Epithelial cell of proximal tubule (primary cell): ENCODE measurements around the gene SERTAD1. TPM values are rescaled to one million over a fixed set of nuclear protein-coding genes. Genes with fewer than 3 reads are reported as not detected.

Experiments
- DNase-seq: peaks from one replicate; pipeline ENCODE4 v3.0.0-alpha.2; 2011; ENCODE audit warnings: low read depth
- H3K4me3 ChIP-seq: 2 replicates; pipeline ENCODE4 v1.5.1; 2011; ENCODE audit warnings: low read depth, mild to moderate bottlenecking, low read length
- CTCF ChIP-seq: conservative IDR thresholded peaks from 2 replicates; pipeline ENCODE4 v1.5.1; 2012; ENCODE audit warnings: low read depth, mild to moderate bottlenecking, low read length
- total RNA-seq: library from RNA; depleted of rRNA; stranded (reverse); fragments of >200 nt; gene quantifications from 2 replicates; pipeline ENCODE4 v1.2.3, GENCODE V29; 2015

The SERTAD1 gene
- total RNA-seq, 1 donor from 2014 or later, result 14.2 TPM

GRCh38 chr19:40381321-40381720 is 44.5 kb downstream of the SERTAD1 start:
- no peak for DNase-seq
- TF ChIP-seq CTCF, result no peak
- H3K4me3 ChIP-seq, result no peak overlapping the region

- TF ChIP-seq CTCF, result no peak
- no peak overlapping the region for H3K4me3 ChIP-seq
- DNase-seq, result no peak
These were observed 45.4 kb downstream of the SERTAD1 start for GRCh38 chr19:40380199-40381037.

GRCh38 chr19:40379446-40380198 is 46.2 kb downstream of the SERTAD1 start:
- DNase-seq, result no peak
- H3K4me3 ChIP-seq, result no peak overlapping the region
- no peak for TF ChIP-seq CTCF

GRCh38 chr19:40378509-40378908 is 47.3 kb downstream of the SERTAD1 start:
- no peak overlapping the region for H3K4me3 ChIP-seq
- no peak for DNase-seq
- no peak for TF ChIP-seq CTCF

- no peak overlapping the region for H3K4me3 ChIP-seq
- no peak for DNase-seq
- TF ChIP-seq CTCF, result no peak
These were observed 47.9 kb downstream of the SERTAD1 start for GRCh38 chr19:40377876-40378385.

- TF ChIP-seq CTCF, result no peak
- no peak for DNase-seq
- H3K4me3 ChIP-seq, result no peak overlapping the region
These were observed 49.4 kb downstream of the SERTAD1 start for GRCh38 chr19:40376286-40376862.
